GM12892 (cell line): ENCODE results near the gene PRKAR1B.

Experiments
- DNase-seq: peaks from one replicate; pipeline ENCODE4 v3.0.0; 2011; ENCODE audit not compliant: insufficient read length
- FAIRE-seq: peaks from 2 replicates; lab custom pipeline; 2011; peaks lifted over from hg19 to GRCh38; lab: Jason Lieb, UNC
- POLR2A ChIP-seq: IDR thresholded peaks from 2 replicates; pipeline ENCODE4 v1.6.1; 2011; ENCODE audit warnings: low read depth, low read length, control low read depth
- POLR2AphosphoS5 ChIP-seq: IDR thresholded peaks from 2 replicates; pipeline ENCODE4 v1.6.1; 2011; ENCODE audit warnings: low read depth, low read length, control low read depth
- TAF1 ChIP-seq: IDR thresholded peaks from 2 replicates; pipeline ENCODE4 v1.6.1; 2011; ENCODE audit warnings: low read depth, mild to moderate bottlenecking, control low read depth, low read length, borderline replicate concordance

The PRKAR1B gene

DNA sequence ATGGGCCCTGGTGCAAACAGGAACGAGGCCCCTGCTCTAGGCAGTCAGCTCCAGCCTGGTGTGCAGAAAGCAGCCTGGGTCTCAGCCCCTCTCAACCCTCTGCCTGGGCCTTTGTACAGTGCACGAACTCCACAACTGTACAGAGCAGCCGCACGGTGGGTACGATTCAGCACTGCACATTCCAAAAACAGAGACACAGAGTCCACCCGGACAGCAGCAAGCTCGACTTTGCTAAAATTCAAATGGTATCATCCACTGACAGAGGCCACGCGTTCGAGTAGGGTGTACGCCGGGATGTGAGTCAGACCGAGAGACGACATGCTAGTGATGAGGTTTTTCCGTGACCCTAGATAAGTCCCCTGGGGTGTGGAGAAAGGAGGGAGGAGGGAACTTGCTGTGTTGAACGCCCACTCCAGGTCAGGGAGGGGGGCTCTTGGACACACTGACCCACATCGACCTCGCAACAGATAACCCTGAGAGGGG lies 141.8 kb downstream of the PRKAR1B start:
- FAIRE-seq (peak; percentile 14), DNase-seq (no peak)
- TF ChIP-seq POLR2AphosphoS5: no peak
- TF ChIP-seq POLR2A: no peak
- no peak for TF ChIP-seq TAF1

- TF ChIP-seq POLR2AphosphoS5 (no peak), POLR2A (no peak), TAF1 (no peak)
- DNase-seq (no peak), FAIRE-seq (no peak)
Measured at GRCh38 chr7:584820-585219, 142.3 kb downstream of the PRKAR1B start.

- FAIRE-seq: no peak
- DNase-seq: no peak
- TF ChIP-seq POLR2AphosphoS5 (no peak), TAF1 (no peak), POLR2A (no peak)
Measured at GRCh38 chr7:584122-584465, 143.0 kb downstream of the PRKAR1B start.

GRCh38 chr7:583410-584121 lies 143.5 kb downstream of the PRKAR1B start:
- FAIRE-seq: no peak
- DNase-seq: no peak
- no peak for TF ChIP-seq POLR2A
- TF ChIP-seq POLR2AphosphoS5: no peak
- no peak for TF ChIP-seq TAF1

DNA sequence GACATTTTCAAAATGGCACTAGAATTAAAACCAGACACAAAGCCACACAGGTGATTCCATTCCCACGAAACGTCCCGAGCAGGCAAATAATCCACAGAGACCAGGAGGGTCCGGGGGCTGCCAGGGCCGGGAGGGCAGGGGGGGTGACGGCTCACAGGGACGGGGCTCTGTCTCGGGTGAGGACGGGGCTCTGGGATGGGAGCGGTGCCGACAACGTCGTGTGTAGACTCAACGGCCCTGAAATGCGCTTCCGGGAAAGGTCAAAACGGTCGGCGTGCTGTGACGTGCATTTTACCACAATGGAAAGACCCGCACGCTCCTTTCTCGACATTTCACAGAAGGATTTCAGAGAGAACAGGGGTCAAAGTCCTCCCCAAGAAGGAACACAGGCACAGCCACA lies 144.2 kb downstream of the PRKAR1B start:
- DNase-seq (no peak), FAIRE-seq (no peak)
- TF ChIP-seq POLR2A: no peak
- no peak for TF ChIP-seq TAF1
- TF ChIP-seq POLR2AphosphoS5: no peak

- FAIRE-seq (no peak), DNase-seq (no peak)
- TF ChIP-seq POLR2A: no peak
- no peak for TF ChIP-seq POLR2AphosphoS5
- TF ChIP-seq TAF1: no peak
Measured at GRCh38 chr7:582081-582835, 144.8 kb downstream of the PRKAR1B start.

GRCh38 chr7:578386-578785 lies 148.7 kb downstream of the PRKAR1B start:
- no peak for TF ChIP-seq POLR2A
- no peak for TF ChIP-seq POLR2AphosphoS5
- no peak for TF ChIP-seq TAF1
- no peak for FAIRE-seq

GRCh38 chr7:577741-578370 lies 149.2 kb downstream of the PRKAR1B start:
- FAIRE-seq (no peak), DNase-seq (no peak)
- TF ChIP-seq POLR2A (no peak), POLR2AphosphoS5 (no peak), TAF1 (no peak)

More at GRCh38 chr7:578386-578785, 148.7 kb downstream of the PRKAR1B start:
- no peak for DNase-seq

DNA sequence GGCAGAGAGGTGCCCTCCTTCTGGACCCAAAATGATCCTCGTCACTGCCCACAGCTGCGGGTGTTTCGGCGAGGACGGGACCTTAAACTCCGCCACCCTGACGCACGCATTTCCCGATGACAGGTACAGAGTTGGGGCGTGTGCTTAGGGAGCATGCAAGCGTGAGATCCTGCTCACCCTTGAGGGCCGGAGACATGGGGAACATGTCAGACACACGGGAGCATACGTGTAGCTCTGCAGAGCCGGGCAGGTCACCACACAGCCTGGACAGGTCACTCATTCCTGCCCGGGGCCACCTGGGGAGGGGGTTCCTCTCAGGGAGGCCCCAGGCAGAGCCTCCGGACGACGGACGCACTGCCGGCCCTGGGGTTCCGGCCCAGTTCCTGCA lies 149.8 kb downstream of the PRKAR1B start:
- DNase-seq: no peak
- no peak for FAIRE-seq
- no peak for TF ChIP-seq TAF1
- TF ChIP-seq POLR2A: no peak
- no peak for TF ChIP-seq POLR2AphosphoS5

GRCh38 chr7:576524-577277 lies 150.4 kb downstream of the PRKAR1B start:
- FAIRE-seq (no peak), DNase-seq (no peak)
- no peak for TF ChIP-seq POLR2A
- TF ChIP-seq POLR2AphosphoS5: no peak
- TF ChIP-seq TAF1: no peak
